Esophagus muscularis mucosa (tissue), 3 donors: Measurements from ENCODE around the gene PROKR1.

Experiments
- CTCF ChIP-seq, 3 experiments: fragments of 200-600 bp in 2 of 3; fragments of 450-650 bp in 1 of 3; sonication (generic) in 2 of 3; IDR thresholded peaks; one replicate each; pipeline ENCODE4 v1.5.1; 2017 to 2019; ENCODE audit warnings: antibody characterized with exemption in 3 of 3, mild to moderate bottlenecking in 2 of 3, moderate library complexity in 1 of 3
- POLR2AphosphoS5 ChIP-seq, 2 donors: sonication (generic); formaldehyde crosslinking; IDR thresholded peaks; one replicate each; pipeline ENCODE4 v1.6.1; 2017; ENCODE audit warnings: antibody characterized with exemption in 2 of 2

- TF ChIP-seq CTCF (IDR thresholded peaks at IDR 0.05) = no peak
- TF ChIP-seq POLR2AphosphoS5 (IDR thresholded peaks at IDR 0.05) = no peak
These were observed 11.4 kb upstream of the PROKR1 start for GRCh38 chr2:68632021-68632420.
